ACC112 (cell line): ENCODE measurements around the gene PUS3.

Experiments used
- H2AFZ ChIP-seq: fragments of 200-600 bp; sonication (generic); one replicate; pipeline ENCODE4 v1.6.0; 2017; ENCODE audit warnings: antibody characterized with exemption, low read length; ENCODE audit not compliant: unreplicated experiment
- H3K27ac ChIP-seq: fragments of 200-600 bp; sonication (generic); 2 replicates; pipeline ENCODE4 v1.5.1; 2014; ENCODE audit warnings: low read depth, mild to moderate bottlenecking, antibody characterized with exemption, low read length, moderate library complexity
- H3K27me3 ChIP-seq: fragments of 200-600 bp; sonication (generic); 2 replicates; pipeline ENCODE4 v1.6.1; 2014; ENCODE audit warnings: mild to moderate bottlenecking, antibody characterized with exemption, low read length, moderate library complexity, mixed read lengths; ENCODE audit not compliant: insufficient read depth
- H3K36me3 ChIP-seq: fragments of 200-600 bp; sonication (generic); 2 replicates; pipeline ENCODE4 v1.6.1; 2016; ENCODE audit warnings: mild to moderate bottlenecking, antibody characterized with exemption, low read length, moderate library complexity, mixed read lengths; ENCODE audit not compliant: insufficient read depth
- H3K4me1 ChIP-seq: fragments of 200-600 bp; sonication (generic); one replicate; pipeline ENCODE4 v1.6.1; 2016; ENCODE audit warnings: low read length, mixed read lengths; ENCODE audit not compliant: insufficient read depth, unreplicated experiment, control insufficient read depth
- H3K4me3 ChIP-seq: fragments of 200-600 bp; sonication (generic); 2 replicates; pipeline ENCODE4 v1.5.1; 2014; ENCODE audit warnings: mild to moderate bottlenecking, low read depth, low read length
- H3K79me2 ChIP-seq: fragments of 200-600 bp; sonication (generic); one replicate; pipeline ENCODE4 v1.6.0; 2016; ENCODE audit warnings: low read length; ENCODE audit not compliant: control insufficient read depth, unreplicated experiment, insufficient read depth

PUS3 gene

GRCh38 chr11:125926682-125927081 lies 23.7 kb upstream of the PUS3 start:
- no peak overlapping the region for H3K27ac ChIP-seq
- H3K27me3 ChIP-seq, result peaks cover 36% of the 10 kb centered on the region
- H3K36me3 ChIP-seq, result no peaks in the 10 kb centered on the region
- no peaks in the 10 kb centered on the region for H3K79me2 ChIP-seq
- no peaks in the 10 kb centered on the region for H3K4me1 ChIP-seq
- no peak overlapping the region for H2AFZ ChIP-seq
- no peak overlapping the region for H3K4me3 ChIP-seq

- no peaks in the 10 kb centered on the region for H3K79me2 ChIP-seq
- peaks cover 29% of the 10 kb centered on the region for H3K27me3 ChIP-seq
- H3K27ac ChIP-seq, result no peak overlapping the region
- H3K4me3 ChIP-seq, result no peak overlapping the region
- H2AFZ ChIP-seq, result no peak overlapping the region
- H3K4me1 ChIP-seq, result no peaks in the 10 kb centered on the region
- H3K36me3 ChIP-seq, result no peaks in the 10 kb centered on the region
These were observed 22.8 kb upstream of the PUS3 start for GRCh38 chr11:125925804-125926203.

GRCh38 chr11:125925247-125925740 lies 22.3 kb upstream of the PUS3 start:
- no peaks in the 10 kb centered on the region for H3K79me2 ChIP-seq
- no peak overlapping the region for H3K27ac ChIP-seq
- H3K4me3 ChIP-seq, result no peak overlapping the region
- no peak overlapping the region for H2AFZ ChIP-seq
- H3K36me3 ChIP-seq, result no peaks in the 10 kb centered on the region
- H3K27me3 ChIP-seq, result peaks cover 29% of the 10 kb centered on the region
- no peaks in the 10 kb centered on the region for H3K4me1 ChIP-seq

GRCh38 chr11:125924384-125925007 lies 21.5 kb upstream of the PUS3 start:
- Histone ChIP-seq H3K27me3 (peaks cover 29% of the 10 kb centered on the region), H3K36me3 (no peaks in the 10 kb centered on the region), H3K4me3 (no peak overlapping the region), H3K27ac (no peak overlapping the region), H3K79me2 (no peaks in the 10 kb centered on the region), H2AFZ (no peak overlapping the region), H3K4me1 (no peaks in the 10 kb centered on the region)

- Histone ChIP-seq H3K27me3 (peaks cover 32% of the 10 kb centered on the region), H3K4me1 (no peaks in the 10 kb centered on the region), H3K27ac (no peak overlapping the region), H3K79me2 (no peaks in the 10 kb centered on the region), H3K4me3 (no peak overlapping the region), H3K36me3 (no peaks in the 10 kb centered on the region), H2AFZ (no peak overlapping the region)
These were observed 20.6 kb upstream of the PUS3 start for GRCh38 chr11:125923633-125924032.

- H3K4me1 ChIP-seq, result no peaks in the 10 kb centered on the region
- H3K79me2 ChIP-seq, result no peaks in the 10 kb centered on the region
- no peak overlapping the region for H3K4me3 ChIP-seq
- H3K27ac ChIP-seq, result no peak overlapping the region
- no peaks in the 10 kb centered on the region for H3K36me3 ChIP-seq
- H3K27me3 ChIP-seq, result peaks cover 31% of the 10 kb centered on the region
- no peak overlapping the region for H2AFZ ChIP-seq
These were observed 20.1 kb upstream of the PUS3 start for GRCh38 chr11:125923012-125923579.

GRCh38 chr11:125922156-125922555 lies 19.1 kb upstream of the PUS3 start:
- Histone ChIP-seq H3K79me2 (no peaks in the 10 kb centered on the region), H3K27ac (no peak overlapping the region), H2AFZ (no peak overlapping the region), H3K27me3 (peaks cover 31% of the 10 kb centered on the region), H3K4me3 (no peak overlapping the region), H3K4me1 (no peaks in the 10 kb centered on the region), H3K36me3 (no peaks in the 10 kb centered on the region)

- H3K36me3 ChIP-seq, result no peaks in the 10 kb centered on the region
- H3K79me2 ChIP-seq, result no peaks in the 10 kb centered on the region
- no peaks in the 10 kb centered on the region for H3K4me1 ChIP-seq
- H2AFZ ChIP-seq, result no peak overlapping the region
- no peak overlapping the region for H3K27ac ChIP-seq
- H3K4me3 ChIP-seq, result no peak overlapping the region
- peaks cover 38% of the 10 kb centered on the region for H3K27me3 ChIP-seq
These were observed 18.0 kb upstream of the PUS3 start for GRCh38 chr11:125921042-125921441.

- Histone ChIP-seq H3K79me2 (no peaks in the 10 kb centered on the region), H3K27ac (no peak overlapping the region), H3K4me1 (no peaks in the 10 kb centered on the region), H3K4me3 (no peak overlapping the region), H3K27me3 (peaks cover 46% of the 10 kb centered on the region), H3K36me3 (no peaks in the 10 kb centered on the region), H2AFZ (no peak overlapping the region)
These were observed 15.3 kb upstream of the PUS3 start for GRCh38 chr11:125918140-125918840.

GRCh38 chr11:125916683-125917347 lies 13.8 kb upstream of the PUS3 start:
- H3K4me1 ChIP-seq, result no peaks in the 10 kb centered on the region
- no peaks in the 10 kb centered on the region for H3K36me3 ChIP-seq
- no peak overlapping the region for H3K4me3 ChIP-seq
- H3K79me2 ChIP-seq, result no peaks in the 10 kb centered on the region
- H3K27me3 ChIP-seq, result peaks cover 53% of the 10 kb centered on the region
- no peak overlapping the region for H3K27ac ChIP-seq
- H2AFZ ChIP-seq, result no peak overlapping the region
